H9 (cell line): ENCODE data around the gene RANBP3. TPM values are rescaled to one million over a fixed set of nuclear protein-coding genes. Genes with fewer than 3 reads are reported as not detected.
A peak's percentile ranks its signal among the peaks of the same experiment; 100 is the strongest.

ENCODE experiments used
- DNase-seq: peaks from one replicate; pipeline ENCODE4 v3.0.0-alpha.2; 2017
- H2AFZ ChIP-seq: one replicate; pipeline ENCODE4 v1.6.1; 2013; ENCODE audit warnings: mild to moderate bottlenecking, low read length, control low read depth, moderate library complexity
- H2AK5ac ChIP-seq: 2 replicates; pipeline ENCODE4 v1.6.1; 2013; ENCODE audit warnings: low read length, control low read depth, mixed read lengths; ENCODE audit not compliant: insufficient read length
- H2BK120ac ChIP-seq: one replicate; pipeline ENCODE4 v1.6.1; 2013; ENCODE audit warnings: low read depth, mild to moderate bottlenecking, low read length, control low read depth, inconsistent platforms; ENCODE audit not compliant: poor library complexity, severe bottlenecking
- H2BK12ac ChIP-seq: 2 replicates; pipeline ENCODE4 v1.6.1; 2013; ENCODE audit warnings: low read length, control low read depth, mixed read lengths, low read depth; ENCODE audit not compliant: insufficient read length
- H2BK15ac ChIP-seq: 2 replicates; pipeline ENCODE4 v1.6.1; 2013; ENCODE audit warnings: low read depth, low read length, control low read depth
- H2BK20ac ChIP-seq: one replicate; pipeline ENCODE4 v1.6.1; 2013; ENCODE audit warnings: low read depth, mild to moderate bottlenecking, low read length, control low read depth, inconsistent platforms; ENCODE audit not compliant: poor library complexity, severe bottlenecking
- H2BK5ac ChIP-seq: 2 replicates; pipeline ENCODE4 v1.6.1; 2013; ENCODE audit warnings: low read length, control low read depth, mixed read lengths; ENCODE audit not compliant: insufficient read length
- H3K14ac ChIP-seq: 2 replicates; pipeline ENCODE4 v1.6.1; 2013; ENCODE audit warnings: low read length, control low read depth; ENCODE audit not compliant: insufficient read depth
- H3K18ac ChIP-seq: 2 replicates; pipeline ENCODE4 v1.6.1; 2013; ENCODE audit warnings: low read depth, mild to moderate bottlenecking, mixed read lengths, low read length, control low read depth; ENCODE audit not compliant: insufficient read length
- H3K23ac ChIP-seq: 2 replicates; pipeline ENCODE4 v1.6.1; 2013; ENCODE audit warnings: low read length, control low read depth, mixed read lengths, low read depth; ENCODE audit not compliant: insufficient read length
- H3K23me2 ChIP-seq: 2 replicates; pipeline ENCODE4 v1.6.1; 2013; ENCODE audit warnings: low read depth, mild to moderate bottlenecking, mixed read lengths, low read length, control low read depth; ENCODE audit not compliant: insufficient read length, poor library complexity, severe bottlenecking
- H3K27ac ChIP-seq: 2 replicates; pipeline ENCODE4 v1.5.1; 2013; ENCODE audit warnings: low read length, control low read depth, mixed read lengths, low read depth; ENCODE audit not compliant: insufficient read length
- H3K27me3 ChIP-seq: 2 replicates; pipeline ENCODE4 v1.6.1; 2013; ENCODE audit warnings: low read length, control low read depth, inconsistent platforms; ENCODE audit not compliant: insufficient read depth
- H3K4ac ChIP-seq: 2 replicates; pipeline ENCODE4 v1.6.1; 2013; ENCODE audit warnings: low read depth, mild to moderate bottlenecking, control low read depth, inconsistent platforms, low read length, moderate library complexity
- H3K4me1 ChIP-seq: 2 replicates; pipeline ENCODE4 v1.6.1; 2013; ENCODE audit warnings: low read length, control low read depth, inconsistent platforms; ENCODE audit not compliant: insufficient read depth
- H3K4me2 ChIP-seq: 2 replicates; pipeline ENCODE4 v1.6.1; 2013; ENCODE audit warnings: low read length, control low read depth, mixed read lengths; ENCODE audit not compliant: insufficient read length, insufficient read depth
- H3K56ac ChIP-seq: 2 replicates; pipeline ENCODE4 v1.6.1; 2013; ENCODE audit warnings: low read depth, mild to moderate bottlenecking, mixed read lengths, low read length, control low read depth; ENCODE audit not compliant: insufficient read length
- H3K79me1 ChIP-seq: 2 replicates; pipeline ENCODE4 v1.6.1; 2013; ENCODE audit warnings: low read depth, mild to moderate bottlenecking, moderate library complexity, low read length, control low read depth, inconsistent platforms; ENCODE audit not compliant: insufficient read depth, poor library complexity, severe bottlenecking
- H3K79me2 ChIP-seq: 2 replicates; pipeline ENCODE4 v1.6.1; 2013; ENCODE audit warnings: low read length, control low read depth, inconsistent platforms; ENCODE audit not compliant: insufficient read depth
- H3K9ac ChIP-seq: 2 replicates; pipeline ENCODE4 v1.6.1; 2013; ENCODE audit warnings: low read length, control low read depth, mixed read lengths; ENCODE audit not compliant: insufficient read length; ENCODE audit errors: extremely low read depth
- H3K9me3 ChIP-seq: one replicate; pipeline ENCODE4 v1.6.1; 2013; ENCODE audit warnings: low read depth, low read length, inconsistent platforms; ENCODE audit not compliant: control insufficient read depth
- H3T11ph ChIP-seq: one replicate; pipeline ENCODE4 v1.6.1; 2013; ENCODE audit warnings: mild to moderate bottlenecking, low read length, control low read depth, inconsistent platforms
- H4K20me1 ChIP-seq: one replicate; pipeline ENCODE4 v1.6.1; 2013; ENCODE audit not compliant: control insufficient read depth, insufficient read length, insufficient read depth
- H4K5ac ChIP-seq: 2 replicates; pipeline ENCODE4 v1.6.1; 2013; ENCODE audit warnings: low read depth, mild to moderate bottlenecking, mixed read lengths, low read length, control low read depth; ENCODE audit not compliant: insufficient read length
- H4K8ac ChIP-seq: replicated peaks from 2 replicates; pipeline ENCODE4 v1.6.1; 2013; ENCODE audit warnings: low read length, control low read depth, mixed read lengths, low read depth; ENCODE audit not compliant: insufficient read length
- H4K91ac ChIP-seq: 2 replicates; pipeline ENCODE4 v1.6.1; 2013; ENCODE audit warnings: low read depth, mild to moderate bottlenecking, moderate library complexity, mixed read lengths, low read length, control low read depth; ENCODE audit not compliant: insufficient read length
- H3K27ac Mint-ChIP-seq, 3 experiments: 2 replicates in 2 of 3; 3 replicates in 1 of 3; pipeline ENCODE4 v1.8.0; 2020 to 2021; ENCODE audit warnings: mixed read lengths in 3 of 3, mild to moderate bottlenecking in 1 of 3, moderate library complexity in 1 of 3
- H3K27me3 Mint-ChIP-seq: 2 replicates; pipeline ENCODE4 v1.8.0; 2021; ENCODE audit warnings: low read depth, mild to moderate bottlenecking, moderate library complexity, mixed read lengths
- H3K36me3 Mint-ChIP-seq, 3 experiments: 2 replicates in 2 of 3; 3 replicates in 1 of 3; pipeline ENCODE4 v1.8.0; 2020 to 2021; ENCODE audit warnings: low read depth in 3 of 3, mixed read lengths in 3 of 3; ENCODE audit not compliant: insufficient read depth in 1 of 3
- H3K4me1 Mint-ChIP-seq, 2 experiments: 2 replicates each; pipeline ENCODE4 v1.8.0; 2020; ENCODE audit warnings: mixed read lengths in 2 of 2
- H3K4me3 Mint-ChIP-seq, 2 experiments: 2 replicates in 1 of 2; 3 replicates in 1 of 2; pipeline ENCODE4 v1.8.0; 2020 to 2021; ENCODE audit warnings: mild to moderate bottlenecking in 2 of 2, mixed read lengths in 2 of 2, moderate library complexity in 1 of 2
- H3K9me3 Mint-ChIP-seq, 2 experiments: 2 replicates in 1 of 2; 3 replicates in 1 of 2; pipeline ENCODE4 v1.8.0; 2020; ENCODE audit warnings: mild to moderate bottlenecking in 2 of 2, mixed read lengths in 2 of 2, moderate library complexity in 1 of 2
- CTCF ChIP-seq: fragments of 200-600 bp; sonication (generic); conservative IDR thresholded peaks from 3 replicates; pipeline ENCODE4 v1.8.0; 2021; ENCODE audit warnings: antibody characterized with exemption, mild to moderate bottlenecking
- WGBS: extraction: QIAGEN DNeasy Blood & Tissue Kit; methylation state at CpG from one replicate; pipeline ENCODE4 v1.1.7; 2013; ENCODE audit warnings: missing lambda C conversion rate, low lambda C conversion rate, mixed read lengths; ENCODE audit not compliant: insufficient read length; ENCODE audit errors: extremely low coverage; 5-methylcytosine and 5-hydroxymethylcytosine counted together
- total RNA-seq: library from RNA; stranded (reverse); gene quantifications from 2 replicates; pipeline ENCODE4 v1.2.1, GENCODE V29; 2021

Gene RANBP3
- total RNA-seq, 1 experiment from 2014 or later = 86.5 TPM

GRCh38 chr19:6022570-6023064 lies 44.7 kb upstream of the RANBP3 start:
- H3K4me1 ChIP-seq = no peaks in the 10 kb centered on the region
- no peaks in the 10 kb centered on the region; a peak in 1 of 5 replicates for H3K9me3 Mint-ChIP-seq
- H3K4ac ChIP-seq = no peak overlapping the region
- H3K27ac Mint-ChIP-seq = 0 out of 7 replicates have a peak overlapping the region, but pooled peaks of 1 of the 3 experiments have one; percentile 67
- no peaks in the 10 kb centered on the region for H3K9me3 ChIP-seq
- no peak overlapping the region for H3T11ph ChIP-seq
- no peak overlapping the region for H4K91ac ChIP-seq
- peak; percentile 29; the same call in 1 of the 3 replicates for TF ChIP-seq CTCF
- H3K27me3 ChIP-seq = no peaks in the 10 kb centered on the region; the same call in 1 of the 2 replicates
- no peaks in the 10 kb centered on the region for H3K23me2 ChIP-seq
- H3K79me2 ChIP-seq = no peaks in the 10 kb centered on the region
- peaks cover 9 to 28% of the 10 kb centered on the region in 2 experiments; a peak in 3 of 4 replicates for H3K4me1 Mint-ChIP-seq
- no peak overlapping the region for H3K4me3 Mint-ChIP-seq
- H3K36me3 Mint-ChIP-seq = no peaks in the 10 kb centered on the region
- H3K23ac ChIP-seq = no peak overlapping the region
- H4K20me1 ChIP-seq = no peaks in the 10 kb centered on the region
- H2BK5ac ChIP-seq = no peak overlapping the region
- no peak overlapping the region for H3K18ac ChIP-seq
- H2BK12ac ChIP-seq = no peak overlapping the region
- H3K56ac ChIP-seq = no peak overlapping the region
- H2BK20ac ChIP-seq = no peak overlapping the region
- no peak overlapping the region for H3K27ac ChIP-seq
- H4K5ac ChIP-seq = no peak overlapping the region
- H2BK15ac ChIP-seq = no peak overlapping the region
- H3K9ac ChIP-seq = no peak overlapping the region
- no CpG with 5 or more reads among the region's 16 CpGs for WGBS
- H3K27me3 Mint-ChIP-seq = peaks cover 53% of the 10 kb centered on the region
- no peak overlapping the region for H2AFZ ChIP-seq
- no peak overlapping the region for H3K14ac ChIP-seq
- no peaks in the 10 kb centered on the region for H3K79me1 ChIP-seq
- no peak overlapping the region for H2BK120ac ChIP-seq
- no peak overlapping the region for H2AK5ac ChIP-seq
- H4K8ac ChIP-seq = no peak overlapping the region
- H3K4me2 ChIP-seq = no peak overlapping the region
- no peak for DNase-seq
